Activated naive CD8-positive, alpha-beta T cell treated with anti-CD3 and anti-CD28 coated beads, Interleukin-2, amount 50 U/mL, for 16 hours (primary cell): ENCODE data around the gene PAXIP1.
"Not testable (repeated sequence)": the region's sequence is repeated elsewhere in the genome, so short reads cannot be mapped to it uniquely, and the experiment has no call there.

ENCODE experiments used
- DNase-seq: peaks from one replicate; pipeline ENCODE4 v3.0.0-alpha.2; 2020; ENCODE audit warnings: low read depth, low spot score

Gene PAXIP1

GRCh38 chr7:154942691-154943090, 60.2 kb downstream of the PAXIP1 start:
- no peak for DNase-seq

DNA sequence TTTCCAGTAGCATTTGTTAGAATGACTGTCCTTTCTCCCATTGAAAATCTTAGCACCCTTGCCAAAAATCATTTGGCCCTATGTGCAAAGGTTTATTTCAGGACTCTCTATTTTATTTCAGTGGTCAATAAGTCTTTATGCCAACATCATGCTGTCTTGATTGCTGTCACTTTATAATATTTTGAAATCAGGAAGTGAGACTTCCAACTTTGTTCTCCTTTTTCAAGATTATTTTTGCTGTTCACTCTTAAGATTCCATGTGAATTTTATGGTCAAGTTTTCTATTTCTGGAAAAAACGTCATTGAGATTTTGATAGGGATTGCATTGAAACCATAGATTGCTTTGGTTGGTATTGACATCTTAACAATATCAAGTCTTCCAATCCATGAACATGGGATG, 65.1 kb downstream of the PAXIP1 start:
- DNase-seq: no peak

DNA sequence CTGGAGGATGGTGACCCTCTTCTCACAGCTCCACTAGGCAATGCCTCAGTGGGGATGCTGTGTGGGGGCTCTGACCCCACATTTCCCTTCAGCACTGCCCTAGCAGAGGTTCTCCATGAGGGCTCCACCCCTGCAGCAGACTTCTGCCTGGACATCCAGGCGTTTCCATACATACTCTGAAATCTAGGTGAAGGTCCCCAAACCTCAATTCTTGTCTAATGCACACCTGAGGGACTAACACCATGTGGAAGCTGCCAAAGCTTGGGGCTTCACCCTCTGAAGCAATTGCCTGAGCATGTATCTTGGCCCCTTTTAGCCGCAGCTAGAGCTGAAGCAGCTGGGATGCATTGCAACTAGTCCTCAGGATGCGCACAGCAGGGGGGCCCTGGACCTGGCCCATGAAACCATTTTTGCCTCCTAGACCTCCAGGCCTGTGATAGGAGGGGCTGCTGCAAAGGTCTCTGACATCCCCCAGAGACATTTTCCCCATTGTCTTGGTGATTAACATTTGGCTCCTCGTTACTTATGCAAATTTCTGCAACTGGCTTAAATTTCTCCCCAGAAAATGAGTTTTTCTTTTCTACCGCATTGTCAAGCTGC, 68.5 kb downstream of the PAXIP1 start:
- DNase-seq: not testable (repeated sequence)

GRCh38 chr7:154931906-154932305, 71.0 kb downstream of the PAXIP1 start:
- no peak for DNase-seq

- DNase-seq: no peak
These were observed 73.8 kb downstream of the PAXIP1 start for GRCh38 chr7:154929006-154929726.

DNA sequence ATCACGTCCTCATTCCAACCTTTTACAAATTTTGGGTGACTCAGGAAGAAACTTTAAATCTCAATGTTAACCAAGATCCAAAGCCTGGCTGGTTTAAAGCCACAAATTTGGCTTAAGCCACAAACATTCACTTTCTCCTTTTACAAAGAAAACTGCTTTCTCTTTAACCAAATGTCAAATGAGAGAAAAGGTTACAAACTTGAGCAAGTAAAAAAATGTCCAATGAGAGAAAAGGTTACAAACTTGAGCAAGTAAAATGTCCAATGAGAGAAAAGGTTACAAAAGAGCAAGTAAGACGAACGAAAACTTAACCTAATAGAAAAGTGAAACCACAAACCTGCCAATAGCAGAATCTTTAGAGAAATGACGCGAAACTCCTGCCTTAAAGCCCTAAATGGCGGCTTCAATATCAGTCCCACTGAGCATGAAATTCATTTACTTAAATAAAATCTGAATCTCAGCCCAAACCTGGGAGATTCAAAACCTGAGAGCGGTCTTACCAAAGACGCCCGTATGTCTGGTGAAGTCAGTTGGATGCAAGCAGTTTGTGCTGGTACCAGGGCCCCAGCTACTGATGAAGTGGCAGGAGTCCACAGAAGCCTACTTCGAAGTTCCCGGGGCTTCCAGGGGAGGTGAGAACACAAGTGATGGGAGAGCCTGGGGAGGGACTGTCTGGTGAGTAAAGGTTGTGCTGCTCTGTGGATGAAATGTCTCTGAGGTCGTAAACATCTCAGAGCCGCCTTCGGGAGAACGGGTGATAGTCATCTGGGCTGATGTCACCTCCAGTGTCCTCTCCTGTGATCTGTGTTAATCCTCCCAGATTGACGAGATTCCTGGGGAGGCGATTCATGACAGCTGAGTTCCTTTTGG, 74.6 kb downstream of the PAXIP1 start:
- DNase-seq: no peak

DNA sequence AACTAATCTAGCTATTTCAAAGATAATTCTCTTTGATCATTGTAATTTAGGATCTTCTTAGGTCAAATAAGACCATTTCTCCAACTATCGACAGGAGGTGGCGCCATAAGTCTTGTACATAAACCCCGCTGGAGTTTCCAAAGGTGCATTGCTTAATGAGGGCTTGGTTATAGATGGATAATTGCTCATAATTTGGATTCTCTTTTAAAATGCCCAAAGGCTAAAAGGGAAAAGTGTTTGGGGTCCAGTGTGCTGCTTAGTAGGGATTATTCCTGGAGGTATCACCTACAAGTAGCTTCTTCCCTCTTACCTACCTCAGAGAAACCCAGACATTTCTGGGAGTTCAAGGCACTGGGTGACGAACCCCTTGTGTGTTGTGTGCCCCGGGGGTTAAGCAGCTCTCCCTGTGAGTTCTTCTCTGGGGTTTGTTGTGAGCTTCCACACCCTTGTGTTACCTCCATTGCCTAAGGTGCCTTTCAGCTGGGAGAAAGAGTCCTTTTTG, 75.2 kb downstream of the PAXIP1 start:
- peak; percentile 57 for DNase-seq

GRCh38 chr7:154922472-154922871, 80.5 kb downstream of the PAXIP1 start:
- DNase-seq: not testable (repeated sequence)

GRCh38 chr7:154919344-154920225, 83.3 kb downstream of the PAXIP1 start:
- no peak for DNase-seq

- DNase-seq: no peak
These were observed 84.2 kb downstream of the PAXIP1 start for GRCh38 chr7:154918741-154919140.

DNA sequence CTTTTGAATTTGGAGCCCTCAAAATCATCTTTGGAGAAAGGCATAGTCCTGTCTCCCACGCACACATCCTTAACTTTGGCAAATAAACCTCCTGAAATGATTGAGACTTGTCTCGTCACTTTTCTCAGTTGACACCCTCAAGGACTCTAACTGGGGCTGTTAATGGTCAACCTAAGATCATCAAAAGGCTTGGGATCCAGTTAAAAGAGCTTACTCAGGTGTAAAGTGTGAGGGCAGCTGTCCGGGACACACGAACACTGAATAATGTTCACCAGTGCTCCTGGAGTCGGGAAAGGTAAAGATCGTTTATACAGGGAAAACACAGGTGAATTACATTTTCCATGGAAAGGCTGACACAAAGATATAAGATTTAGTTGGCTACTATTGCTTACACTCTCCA, 84.7 kb downstream of the PAXIP1 start:
- DNase-seq: no peak

GRCh38 chr7:154917808-154918160, 85.1 kb downstream of the PAXIP1 start:
- no peak for DNase-seq

- no peak for DNase-seq
These were observed 85.8 kb downstream of the PAXIP1 start for GRCh38 chr7:154916856-154917807.

DNA sequence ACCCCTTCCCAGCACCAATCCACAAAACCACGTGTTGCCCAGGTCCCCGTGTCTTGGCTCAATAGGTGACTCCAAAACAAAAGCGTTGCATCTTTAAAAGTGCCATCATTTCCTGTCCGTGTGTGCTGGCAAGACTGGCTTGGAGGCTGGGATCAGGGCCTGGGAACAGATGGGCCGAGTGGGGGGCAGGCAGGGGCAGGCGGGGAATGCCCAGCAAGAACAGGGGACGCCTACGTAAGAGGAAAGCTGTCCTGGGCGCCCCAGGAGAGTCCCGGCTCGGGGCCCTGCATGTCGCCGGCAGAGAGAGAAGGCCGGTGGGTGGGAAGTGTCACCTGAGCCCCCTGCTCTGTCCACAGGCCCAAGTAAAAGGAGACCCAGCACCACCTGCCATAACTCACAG, 86.5 kb downstream of the PAXIP1 start:
- DNase-seq: no peak

GRCh38 chr7:154915600-154915999, 87.3 kb downstream of the PAXIP1 start:
- no peak for DNase-seq

- no peak for DNase-seq
These were observed 87.9 kb downstream of the PAXIP1 start for GRCh38 chr7:154914996-154915380.

- DNase-seq: no peak
These were observed 88.5 kb downstream of the PAXIP1 start for GRCh38 chr7:154914308-154914995.

- DNase-seq: peak; percentile 74
These were observed 89.2 kb downstream of the PAXIP1 start for GRCh38 chr7:154913638-154914307.
